Subcutaneous abdominal adipose tissue (tissue), 5 donors: ENCODE measurements around the gene TEX2.
A peak's percentile ranks its signal among the peaks of the same experiment; 100 is the strongest.
"Not testable (repeated sequence)": the region's sequence is repeated elsewhere in the genome, so short reads cannot be mapped to it uniquely, and the experiment has no call there.

ENCODE experiments used
- H3K27ac ChIP-seq: one replicate; pipeline ENCODE4 v1.7.0; 2013; ENCODE audit warnings: low read depth, mild to moderate bottlenecking, inconsistent platforms, low read length, moderate library complexity
- H3K27me3 ChIP-seq, 5 donors: one replicate each; pipeline ENCODE4 v1.7.0; 2013; ENCODE audit warnings: low read length in 5 of 5, inconsistent platforms in 1 of 5; ENCODE audit not compliant: control insufficient read depth in 5 of 5, insufficient read depth in 4 of 5
- H3K36me3 ChIP-seq, 5 donors: one replicate each; pipeline ENCODE4 v1.7.0; 2013; ENCODE audit warnings: low read length in 5 of 5; ENCODE audit not compliant: control insufficient read depth in 5 of 5, insufficient read depth in 5 of 5
- H3K4me1 ChIP-seq, 5 donors: one replicate each; pipeline ENCODE4 v1.7.0; 2013; ENCODE audit warnings: low read length in 5 of 5, mild to moderate bottlenecking in 3 of 5, moderate library complexity in 1 of 5; ENCODE audit not compliant: control insufficient read depth in 5 of 5, insufficient read depth in 5 of 5
- H3K4me3 ChIP-seq, 5 donors: one replicate each; pipeline ENCODE4 v1.7.0; 2013; ENCODE audit warnings: low read length in 5 of 5, low read depth in 1 of 5
- H3K9ac ChIP-seq, 5 donors: one replicate each; pipeline ENCODE4 v1.7.0; 2013; ENCODE audit warnings: low read length in 5 of 5, mild to moderate bottlenecking in 4 of 5, moderate library complexity in 3 of 5
- H3K9me3 ChIP-seq, 5 donors: one replicate each; pipeline ENCODE4 v1.7.0; 2013; ENCODE audit warnings: low read length in 5 of 5; ENCODE audit not compliant: control insufficient read depth in 5 of 5
- donor health status: healthy.
- donor health status: healthy.
- donor health status: healthy.
- donor health status: healthy.
- donor health status: healthy.

The TEX2 gene

GRCh38 chr17:64185557-64185956 lies 77.5 kb downstream of the TEX2 start:
- not testable (repeated sequence) for H3K4me1 ChIP-seq, H3K27ac ChIP-seq, H3K4me3 ChIP-seq, H3K9me3 ChIP-seq, H3K27me3 ChIP-seq, H3K9ac ChIP-seq
- H3K36me3 ChIP-seq = peaks cover 0 to 14% (median 4%) of the 10 kb centered on the region in 5 donors

DNA sequence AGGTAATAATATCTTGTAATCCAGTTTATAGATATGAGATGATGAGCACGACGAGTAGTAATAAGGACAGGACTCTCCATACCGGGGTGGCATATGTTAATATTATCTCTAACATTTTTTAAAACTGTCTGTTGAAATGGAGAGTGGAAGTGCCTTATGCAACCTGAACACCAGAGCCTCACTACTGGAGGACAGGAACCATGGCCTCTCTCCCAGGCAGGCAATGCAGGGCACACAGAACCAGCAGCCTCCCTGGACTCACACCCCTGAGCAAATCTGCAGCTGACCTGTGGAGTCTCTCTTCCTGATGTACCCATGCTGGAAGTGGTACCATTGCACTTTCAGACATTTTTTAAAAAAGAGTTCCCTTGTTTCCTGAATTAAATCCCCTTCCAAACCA lies 78.0 kb downstream of the TEX2 start:
- H3K9me3 ChIP-seq = no peaks in the 10 kb centered on the region
- H3K4me3 ChIP-seq = no peak overlapping the region
- H3K27me3 ChIP-seq = no peaks in the 10 kb centered on the region
- no peak overlapping the region for H3K27ac ChIP-seq
- peaks cover 0 to 14% (median 4%) of the 10 kb centered on the region in 5 donors for H3K36me3 ChIP-seq
- no peak overlapping the region for H3K9ac ChIP-seq
- peaks cover 0 to 8% (median 0%) of the 10 kb centered on the region in 5 donors for H3K4me1 ChIP-seq

DNA sequence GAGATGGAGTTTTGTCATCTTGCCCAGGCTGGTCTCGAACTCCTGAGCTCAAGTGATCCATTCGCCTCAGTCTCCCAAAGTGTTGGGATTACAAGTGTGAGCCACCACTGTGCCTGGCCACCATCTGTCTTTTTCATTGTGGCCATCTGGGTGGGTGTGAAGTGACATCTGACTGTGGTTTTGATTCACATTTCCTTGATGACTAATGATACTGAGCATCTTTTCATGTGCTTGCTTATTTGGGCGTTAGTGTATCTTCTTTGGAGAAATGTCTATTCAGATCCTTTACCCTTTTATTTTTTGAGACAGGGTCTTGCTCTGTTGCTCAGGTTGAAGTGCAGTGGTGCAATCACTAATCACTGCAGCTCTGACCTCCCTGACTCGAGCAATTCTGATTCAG lies 79.2 kb downstream of the TEX2 start:
- Histone ChIP-seq H3K4me1 (peaks cover 0 to 10% (median 0%) of the 10 kb centered on the region in 5 donors), H3K9ac (no peak overlapping the region), H3K27me3 (no peaks in the 10 kb centered on the region), H3K4me3 (no peak overlapping the region), H3K9me3 (no peaks in the 10 kb centered on the region), H3K36me3 (peaks cover 0 to 10% (median 4%) of the 10 kb centered on the region in 5 donors), H3K27ac (no peak overlapping the region)

DNA sequence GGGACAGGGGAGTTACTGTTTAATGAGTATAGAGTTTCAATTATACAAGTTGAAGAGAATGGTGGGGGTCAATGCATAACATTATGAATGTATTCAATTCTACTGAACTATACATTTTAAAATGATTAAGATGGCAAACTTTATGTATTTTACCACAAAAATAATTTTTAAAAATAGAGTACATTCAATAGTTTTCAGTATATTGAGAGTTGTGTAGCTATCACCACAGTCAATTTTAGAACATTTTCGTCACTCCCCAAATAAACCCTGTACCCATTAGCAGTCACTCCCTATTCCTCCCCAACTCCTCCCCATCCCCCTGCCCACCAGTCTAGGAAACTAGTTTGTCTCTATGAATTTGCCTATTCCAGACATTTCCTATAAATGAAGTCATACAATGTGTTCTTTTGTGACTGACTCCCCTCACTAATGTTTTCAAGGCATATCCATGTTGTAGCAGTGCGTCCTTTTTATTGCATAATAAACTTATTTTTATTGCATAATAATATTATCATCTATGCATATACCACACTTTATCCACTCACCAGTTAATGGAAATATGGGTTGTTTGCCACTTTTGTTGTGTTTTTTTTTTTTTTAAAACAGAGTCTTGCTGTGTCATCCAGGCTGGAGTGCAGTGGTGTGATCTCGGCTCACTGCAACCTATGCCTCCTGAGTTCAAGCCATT lies 80.6 kb downstream of the TEX2 start:
- H3K4me3 ChIP-seq = no peak overlapping the region
- H3K9ac ChIP-seq = no peak overlapping the region
- H3K27ac ChIP-seq = no peak overlapping the region

DNA sequence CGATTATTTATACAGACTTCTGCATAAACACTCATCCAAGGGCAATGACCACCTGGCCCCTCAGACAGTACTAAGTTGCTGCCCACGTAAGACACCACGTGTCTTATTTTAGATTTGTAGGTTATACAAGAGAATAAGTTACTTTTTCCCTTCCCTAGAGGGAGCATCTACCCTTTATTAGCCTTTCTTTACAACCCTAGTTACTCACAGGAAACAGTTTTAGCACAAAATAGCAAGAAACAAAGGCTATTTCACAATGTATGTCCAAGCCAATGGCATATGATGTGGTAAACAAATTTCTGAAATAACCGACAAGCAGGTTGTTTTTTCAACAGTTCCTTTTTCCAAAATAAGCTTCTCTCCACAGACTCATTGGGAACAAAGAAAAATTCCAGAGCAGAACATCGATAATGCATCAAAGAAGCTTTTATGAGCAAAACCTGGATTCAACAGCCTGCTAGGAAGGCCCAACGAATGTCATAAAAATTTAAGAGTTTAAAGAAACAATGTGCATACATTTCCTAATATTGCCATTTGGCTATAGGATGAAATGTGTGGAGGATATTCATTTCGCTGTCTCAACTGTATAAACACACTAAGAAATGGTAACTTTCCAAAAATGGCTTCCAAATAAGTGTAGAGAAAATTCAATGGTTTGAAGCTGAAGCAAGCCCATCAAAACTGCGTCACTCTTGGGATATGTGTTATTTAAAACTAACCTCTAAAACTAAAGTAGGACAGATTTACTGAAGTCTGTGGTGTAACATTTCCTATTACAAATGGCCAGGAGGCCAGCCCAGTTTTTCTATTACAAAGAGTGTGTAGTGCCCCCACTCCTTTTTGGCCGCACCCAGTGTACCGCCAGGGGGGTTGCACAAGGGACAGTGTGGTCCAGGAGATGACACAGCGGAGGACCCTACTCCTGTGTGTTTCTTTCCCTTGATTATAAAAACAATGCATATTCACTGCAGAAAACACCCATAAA lies 82.7 kb downstream of the TEX2 start:
- H3K36me3 ChIP-seq = peaks cover 0 to 7% (median 3%) of the 10 kb centered on the region in 5 donors
- no peaks in the 10 kb centered on the region for H3K9me3 ChIP-seq
- no peak overlapping the region for H3K4me3 ChIP-seq
- peaks cover 0 to 20% (median 11%) of the 10 kb centered on the region in 5 donors for H3K4me1 ChIP-seq
- H3K27me3 ChIP-seq = no peaks in the 10 kb centered on the region
- no peak overlapping the region for H3K27ac ChIP-seq
- H3K9ac ChIP-seq = no peak overlapping the region

More for the DNA sequence above, 80.6 kb downstream of the TEX2 start:
- H3K4me1 ChIP-seq = peaks cover 0 to 10% (median 0%) of the 10 kb centered on the region in 5 donors
- no peaks in the 10 kb centered on the region for H3K27me3 ChIP-seq
- peaks cover 0 to 6% (median 0%) of the 10 kb centered on the region in 5 donors for H3K36me3 ChIP-seq
- no peaks in the 10 kb centered on the region for H3K9me3 ChIP-seq

GRCh38 chr17:64179024-64179423 lies 84.0 kb downstream of the TEX2 start:
- H3K27ac ChIP-seq, H3K36me3 ChIP-seq, H3K27me3 ChIP-seq, H3K9me3 ChIP-seq, H3K4me3 ChIP-seq, H3K9ac ChIP-seq: not testable (repeated sequence)
- H3K4me1 ChIP-seq = peaks cover 2 to 28% (median 24%) of the 10 kb centered on the region in 5 donors

DNA sequence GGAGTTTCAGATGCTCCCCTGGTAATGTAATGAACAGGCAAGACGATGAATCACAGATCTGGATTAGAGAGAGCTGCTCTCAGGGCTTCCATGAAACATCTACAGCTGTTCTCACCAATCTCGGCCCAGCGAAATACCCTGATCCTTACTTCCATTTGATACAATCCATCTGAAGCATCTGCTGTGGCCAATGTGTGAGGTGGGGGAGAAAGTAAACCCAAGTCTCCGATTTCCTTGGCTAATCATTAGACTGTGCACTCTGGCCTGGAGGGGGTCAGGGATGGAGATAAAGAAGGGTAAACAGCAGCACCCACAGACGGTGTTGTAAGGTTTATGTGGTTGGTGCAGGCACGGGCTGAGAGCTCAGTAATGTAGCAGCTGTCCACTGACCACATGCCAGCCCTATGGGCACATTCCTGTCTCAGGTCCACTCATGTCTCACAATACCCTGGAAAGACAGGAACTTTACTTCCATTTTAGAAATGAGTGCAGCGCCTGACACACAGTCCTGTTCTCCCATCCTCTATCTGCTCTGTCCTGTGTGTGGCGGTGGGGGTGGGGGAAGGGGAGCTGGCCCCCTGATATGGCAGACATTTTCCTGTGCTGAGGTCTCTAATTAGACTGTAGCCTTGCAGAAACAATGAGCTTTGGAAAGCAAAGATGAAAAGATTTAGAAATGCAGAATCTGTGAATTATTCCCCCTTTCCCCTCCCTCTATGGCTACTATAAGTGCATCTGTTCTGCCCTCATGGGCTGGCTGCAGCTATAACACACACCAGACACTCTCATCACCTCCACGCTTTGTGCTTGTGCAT lies 84.8 kb downstream of the TEX2 start:
- Histone ChIP-seq H3K4me1 (peaks cover 2 to 34% (median 25%) of the 10 kb centered on the region in 5 donors), H3K27ac (no peak overlapping the region), H3K27me3 (no peaks in the 10 kb centered on the region), H3K4me3 (no peak overlapping the region), H3K9ac (no peak overlapping the region), H3K36me3 (peaks cover 0 to 10% (median 3%) of the 10 kb centered on the region in 5 donors), H3K9me3 (no peaks in the 10 kb centered on the region)

DNA sequence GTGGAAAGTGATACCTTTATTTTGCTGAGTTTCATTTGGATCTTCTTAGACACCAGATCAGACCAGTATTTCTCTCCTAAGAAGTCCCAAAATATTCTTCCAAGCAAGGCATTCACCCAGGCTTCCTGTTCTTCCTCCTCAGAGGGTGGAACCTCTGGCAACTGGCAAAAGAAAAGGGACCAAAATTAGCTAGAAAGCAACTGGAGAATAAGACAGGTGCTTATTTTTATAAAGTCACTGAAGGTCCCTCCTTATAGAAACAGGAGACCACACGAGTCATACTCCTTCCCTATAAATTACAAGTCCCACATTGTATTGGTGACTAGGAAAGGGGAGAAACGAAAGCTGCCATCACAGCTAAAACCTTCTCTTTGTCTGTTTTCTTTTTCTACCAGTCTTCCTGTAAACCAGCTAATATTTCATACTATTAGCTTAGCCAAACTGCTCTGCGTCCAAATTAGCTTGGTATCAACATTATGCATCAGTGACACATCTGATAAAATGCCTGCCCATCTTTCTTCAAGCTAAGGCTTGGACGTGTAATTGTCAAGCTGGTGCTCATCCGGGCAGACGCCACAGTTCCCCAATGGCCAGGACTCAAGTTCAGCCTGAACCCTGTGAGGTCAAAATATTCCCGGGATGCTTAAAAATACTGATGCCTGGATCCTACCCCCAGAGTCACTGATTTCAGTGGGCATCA lies 85.6 kb downstream of the TEX2 start:
- no peaks in the 10 kb centered on the region for H3K27me3 ChIP-seq
- peaks cover 2 to 34% (median 25%) of the 10 kb centered on the region in 5 donors for H3K4me1 ChIP-seq
- peaks cover 0 to 10% (median 3%) of the 10 kb centered on the region in 5 donors for H3K36me3 ChIP-seq
- H3K9ac ChIP-seq = no peak overlapping the region
- H3K27ac ChIP-seq = no peak overlapping the region
- no peak overlapping the region for H3K4me3 ChIP-seq
- no peaks in the 10 kb centered on the region for H3K9me3 ChIP-seq

GRCh38 chr17:64176556-64176955 lies 86.5 kb downstream of the TEX2 start:
- Histone ChIP-seq H3K36me3 (peaks cover 0 to 10% (median 3%) of the 10 kb centered on the region in 5 donors), H3K27me3 (no peaks in the 10 kb centered on the region), H3K4me1 (peaks cover 2 to 34% (median 25%) of the 10 kb centered on the region in 5 donors), H3K9ac (peak overlapping the region in 1 of 5 donors; percentile 27), H3K4me3 (no peak overlapping the region), H3K27ac (peak overlapping the region; percentile 51), H3K9me3 (no peaks in the 10 kb centered on the region)
